Mesangial cell (primary cell): ENCODE data around the gene STRADB. TPM values are rescaled to one million over a fixed set of nuclear protein-coding genes. Genes with fewer than 3 reads are reported as not detected.

Experiments used
- total RNA-seq: library from RNA; depleted of rRNA; stranded (reverse); fragments of >200 nt; gene quantifications from 2 replicates; pipeline ENCODE4 v1.2.3, GENCODE V29; 2015

STRADB gene, protein sequence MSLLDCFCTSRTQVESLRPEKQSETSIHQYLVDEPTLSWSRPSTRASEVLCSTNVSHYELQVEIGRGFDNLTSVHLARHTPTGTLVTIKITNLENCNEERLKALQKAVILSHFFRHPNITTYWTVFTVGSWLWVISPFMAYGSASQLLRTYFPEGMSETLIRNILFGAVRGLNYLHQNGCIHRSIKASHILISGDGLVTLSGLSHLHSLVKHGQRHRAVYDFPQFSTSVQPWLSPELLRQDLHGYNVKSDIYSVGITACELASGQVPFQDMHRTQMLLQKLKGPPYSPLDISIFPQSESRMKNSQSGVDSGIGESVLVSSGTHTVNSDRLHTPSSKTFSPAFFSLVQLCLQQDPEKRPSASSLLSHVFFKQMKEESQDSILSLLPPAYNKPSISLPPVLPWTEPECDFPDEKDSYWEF
- 19.2 and 34.7 TPM in 2 replicates for total RNA-seq

DNA sequence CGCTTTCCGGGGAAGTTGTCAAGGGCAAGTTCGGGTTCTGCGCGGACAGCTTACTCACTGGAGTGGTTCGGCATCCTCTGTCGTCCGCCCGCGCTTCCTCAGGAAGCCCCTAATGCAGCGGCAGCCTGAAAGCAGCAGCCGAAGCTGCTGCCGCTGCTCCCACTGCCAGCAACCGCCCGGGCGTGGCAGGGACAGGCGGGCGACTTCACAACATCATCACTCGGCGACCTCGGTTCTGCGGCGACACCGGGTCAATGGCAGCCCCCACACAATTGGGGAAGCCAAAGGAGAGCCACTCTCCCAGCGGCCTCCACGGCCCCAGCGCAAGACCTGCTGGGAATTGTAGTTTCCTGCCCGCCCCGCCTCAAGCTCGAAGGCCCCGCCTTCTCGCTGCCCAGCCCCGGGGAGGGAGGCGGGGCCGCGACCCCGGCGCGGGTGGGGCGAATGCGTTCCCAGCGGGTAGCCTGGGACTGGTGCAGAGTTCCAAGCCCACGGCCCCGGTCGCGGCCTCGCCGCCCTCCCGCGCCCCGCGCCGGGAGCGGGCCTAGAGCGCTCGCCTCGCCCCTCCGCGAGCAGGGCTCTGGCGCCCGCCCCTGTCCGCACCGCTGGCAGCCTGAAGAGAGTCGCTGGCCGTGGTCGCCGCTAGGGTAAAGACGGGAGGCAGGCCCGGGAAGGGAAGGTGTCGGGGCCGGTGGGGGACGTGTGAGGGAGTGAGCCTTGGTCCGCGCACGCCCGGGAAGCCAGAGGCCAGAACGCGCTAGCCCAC is at the start of gene STRADB, which contains the start of gene TRAK2:
TSS of gene STRADB (plus strand) at position 449 of the 766 bp plus-strand sequence. CDS start 3,101 bp downstream, outside the sequence.
TSS of gene TRAK2 (minus strand) at position 167 of the 766 bp plus-strand sequence. CDS start 30,951 bp downstream, outside the sequence.

Other genes starting within 250 kb of the STRADB start
- gene CASP8, start 191.2 kb upstream of the STRADB start, total RNA-seq, result 5.7 and 8.8 TPM in 2 replicates
- gene FLACC1, start 94.4 kb upstream of the STRADB start, total RNA-seq, result 0.89 TPM in 1 of 2 replicates, not detected in the other
- 18.4 and 22.8 TPM in 2 replicates for gene TRAK2, start 282 bp upstream of the STRADB start, total RNA-seq
- 10.4 and 25.9 TPM in 2 replicates for gene TMEM237, start 191.8 kb downstream of the STRADB start, total RNA-seq
- 0.13 and 2.3 TPM in 2 replicates for gene MPP4, start 246.9 kb downstream of the STRADB start, total RNA-seq